Left forelimb (tissue), 1 donor: ENCODE results near the gene GCN1.

Source experiments
- DNase-seq: peaks from one replicate; pipeline ENCODE4 v3.0.0-alpha.2; 2018; ENCODE audit warnings: low spot score

The GCN1 gene

DNA sequence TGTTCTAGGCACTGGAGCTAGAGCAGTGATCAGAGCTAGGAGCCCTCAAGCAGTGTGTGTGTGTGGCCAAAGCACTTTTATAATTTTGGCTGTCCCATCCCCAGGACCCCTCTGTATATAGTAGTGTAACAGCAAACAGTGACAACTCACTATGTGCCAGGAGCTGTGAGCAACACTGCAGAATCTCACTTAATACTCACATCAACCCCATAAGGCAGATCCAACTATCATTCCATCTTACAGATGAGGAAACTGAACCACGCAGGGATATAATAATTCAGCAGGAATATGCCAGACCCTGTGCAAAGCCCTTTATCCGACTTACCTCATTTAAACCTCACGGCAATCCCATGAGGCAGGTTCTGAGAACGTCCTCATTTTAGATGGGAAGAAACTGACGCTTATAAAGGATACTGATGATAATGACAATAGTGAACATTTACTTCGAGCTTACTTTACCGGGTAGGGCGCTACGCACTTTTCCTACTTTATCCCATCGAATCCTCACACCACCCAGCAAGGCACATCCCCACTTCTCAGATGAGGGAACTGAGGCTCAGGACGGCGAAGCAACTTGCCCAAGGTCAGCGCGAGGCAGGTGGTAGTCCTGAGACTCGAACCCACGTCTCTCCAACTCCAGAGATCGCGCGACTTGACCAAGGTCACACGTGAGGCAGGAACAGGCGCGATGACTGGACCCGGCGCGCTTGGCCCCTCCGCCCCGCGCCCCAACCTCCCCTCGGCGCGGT lies 78.6 kb downstream of the GCN1 start:
- DNase-seq, result no peak

DNA sequence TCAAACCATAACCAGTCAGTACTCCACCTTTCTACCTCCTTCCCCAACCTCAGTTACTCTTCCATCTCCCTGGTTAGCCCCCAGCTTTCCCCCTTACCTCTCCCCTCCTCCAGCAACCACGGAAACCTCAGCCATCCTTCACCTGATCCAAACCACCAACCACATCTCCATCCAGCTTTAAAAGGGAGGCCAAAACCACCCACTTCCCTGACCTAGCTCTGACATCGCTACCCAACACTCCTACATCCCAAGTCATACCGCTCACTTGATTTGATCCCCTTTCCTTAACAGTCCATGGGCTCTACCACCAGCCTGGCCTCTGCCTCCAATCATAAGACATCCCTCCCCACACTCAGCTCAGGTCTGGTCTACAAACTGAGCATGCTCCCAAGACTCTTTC lies 79.4 kb downstream of the GCN1 start:
- DNase-seq, result no peak

DNA sequence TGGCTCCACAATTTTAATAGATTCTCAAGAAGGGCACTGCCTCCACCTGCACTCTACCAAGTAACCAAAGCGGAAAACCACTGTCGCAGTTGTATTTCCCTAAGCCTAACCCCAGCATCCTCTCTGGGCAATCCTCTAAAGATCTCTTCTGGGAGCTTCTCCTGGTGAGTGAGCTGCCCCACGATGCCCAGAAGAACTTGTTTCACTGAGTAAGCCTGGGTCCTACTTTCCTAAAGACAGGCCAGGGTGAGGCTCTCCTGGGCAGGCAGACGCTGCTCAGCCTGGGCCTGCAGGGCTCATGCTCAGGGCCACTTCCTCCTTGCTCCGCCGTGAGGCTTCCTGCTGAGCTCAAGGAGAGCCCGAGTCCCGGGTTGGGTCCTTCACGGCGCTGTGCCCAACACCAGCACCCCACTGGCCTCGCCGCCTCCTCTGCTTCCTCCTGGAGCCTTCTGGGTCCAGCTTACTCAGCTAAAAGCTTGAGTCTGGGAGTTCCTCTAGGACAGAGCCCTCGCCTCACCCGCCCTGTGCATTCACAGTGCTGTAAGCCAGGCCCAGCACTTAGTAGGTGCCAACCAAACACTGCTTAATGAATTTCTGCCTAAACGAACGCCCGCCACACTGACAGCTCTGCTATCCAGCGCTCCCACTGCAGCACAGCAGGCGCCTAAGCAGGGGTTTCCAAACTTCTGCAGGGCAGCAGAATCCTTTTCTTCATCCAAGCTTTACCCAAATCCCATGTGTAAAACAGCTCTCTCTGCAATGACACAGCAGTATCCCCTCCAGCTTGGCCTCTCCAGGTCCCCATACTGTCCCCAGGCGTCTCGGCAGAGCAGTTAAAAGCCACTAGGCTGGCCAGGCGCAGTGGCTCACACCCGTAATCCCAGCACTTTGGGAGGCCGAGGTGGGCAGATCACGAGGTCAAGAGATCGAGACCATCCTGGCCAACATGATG lies 83.7 kb downstream of the GCN1 start:
- no peak for DNase-seq

DNA sequence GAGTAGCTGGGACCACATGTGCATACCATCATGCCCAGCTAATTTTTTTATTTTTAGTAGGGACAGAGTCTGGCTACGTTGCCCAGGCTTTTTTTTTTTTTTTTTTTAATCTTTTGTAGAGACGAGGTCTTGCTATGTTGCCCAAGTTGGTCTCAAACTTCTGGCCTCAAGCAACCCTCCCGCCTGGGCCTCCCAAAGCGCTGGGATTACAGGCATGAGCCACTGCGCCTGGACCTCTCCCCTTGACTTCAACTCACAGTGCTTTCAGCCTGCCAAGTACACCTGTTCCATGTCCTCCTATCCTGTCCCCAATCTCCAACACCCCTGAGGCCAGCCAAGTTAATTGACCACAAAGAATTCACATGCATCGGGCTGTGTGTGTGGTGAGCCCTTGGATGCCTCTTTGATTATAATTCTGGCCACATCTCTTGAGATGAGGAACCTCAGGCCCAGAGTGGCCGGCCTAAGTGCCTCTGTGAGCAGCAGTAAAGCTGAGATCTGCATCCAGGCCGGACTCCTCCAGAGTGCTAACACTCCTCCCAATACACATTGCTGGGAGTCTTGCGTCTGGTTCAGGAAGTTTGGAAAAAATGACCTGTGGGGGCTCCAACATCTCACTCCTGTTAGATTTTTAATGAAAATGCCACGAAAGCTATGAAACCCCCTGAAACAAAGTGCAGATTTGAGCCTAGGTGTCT lies 84.8 kb downstream of the GCN1 start:
- DNase-seq, result no peak

DNA sequence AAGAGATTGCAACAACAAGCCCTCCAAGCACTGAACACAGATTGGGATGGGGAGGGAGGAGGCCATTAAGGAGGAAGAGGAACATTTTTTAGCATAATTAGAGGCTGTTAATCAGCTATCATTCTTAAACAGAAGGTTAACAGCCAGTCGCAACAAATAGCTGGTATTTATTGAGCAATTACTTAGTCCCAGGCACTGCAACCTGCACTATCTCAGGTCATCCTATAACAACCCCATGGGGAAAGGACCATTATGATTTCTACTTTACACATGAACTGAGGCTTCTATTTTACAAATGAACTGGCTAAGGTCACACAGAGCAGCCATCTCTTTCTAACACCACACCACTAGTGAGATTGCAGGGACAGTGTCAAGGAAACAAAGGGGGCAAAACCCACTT lies 88.4 kb downstream of the GCN1 start:
- no peak for DNase-seq

DNA sequence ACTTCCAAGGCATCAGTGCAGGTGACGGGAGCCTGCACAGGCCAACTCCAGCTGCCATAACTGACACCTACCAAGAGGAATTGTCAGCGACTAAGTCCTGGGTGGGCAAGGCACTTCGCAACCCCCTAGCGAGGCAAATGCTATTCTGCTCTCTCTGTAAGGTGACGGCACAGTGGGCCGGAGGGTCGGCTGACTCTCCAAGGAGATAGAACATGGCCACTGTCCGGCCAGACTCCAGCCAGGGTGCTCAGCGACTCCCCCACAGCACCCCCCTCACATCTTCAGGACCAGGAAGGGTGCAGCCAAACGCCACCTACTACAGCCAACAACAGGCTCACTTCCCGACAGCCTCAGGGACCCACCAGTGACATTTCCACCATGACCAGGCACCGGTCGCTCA lies 91.1 kb downstream of the GCN1 start:
- no peak for DNase-seq

GRCh38 chr12:120103044-120103338 lies 91.5 kb downstream of the GCN1 start:
- no peak for DNase-seq

- no peak for DNase-seq
These were observed 92.1 kb downstream of the GCN1 start for GRCh38 chr12:120102189-120103043.

GRCh38 chr12:120101617-120102016 lies 92.9 kb downstream of the GCN1 start:
- no peak for DNase-seq

DNA sequence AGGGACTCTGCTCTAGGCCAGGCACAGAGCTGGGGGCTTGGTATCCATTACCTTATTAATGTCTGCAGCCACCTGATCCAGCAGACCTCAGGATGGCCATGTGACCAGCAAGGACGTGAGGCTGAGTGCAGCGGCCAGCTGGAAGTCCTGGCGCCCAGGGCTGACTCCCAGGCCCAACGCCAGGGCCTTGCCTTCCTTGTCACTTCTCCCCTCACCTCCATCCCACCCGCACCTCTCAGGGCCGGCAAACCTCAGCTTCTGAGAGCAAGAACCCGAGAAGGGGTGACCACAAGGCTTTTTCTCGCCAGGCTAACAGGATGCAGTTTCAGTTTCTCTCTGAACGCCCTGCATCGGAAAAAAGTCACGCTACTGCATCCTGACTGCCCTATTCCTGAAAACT lies 93.3 kb downstream of the GCN1 start:
- DNase-seq, result no peak

GRCh38 chr12:120100630-120101029 lies 93.9 kb downstream of the GCN1 start:
- DNase-seq, result no peak

DNA sequence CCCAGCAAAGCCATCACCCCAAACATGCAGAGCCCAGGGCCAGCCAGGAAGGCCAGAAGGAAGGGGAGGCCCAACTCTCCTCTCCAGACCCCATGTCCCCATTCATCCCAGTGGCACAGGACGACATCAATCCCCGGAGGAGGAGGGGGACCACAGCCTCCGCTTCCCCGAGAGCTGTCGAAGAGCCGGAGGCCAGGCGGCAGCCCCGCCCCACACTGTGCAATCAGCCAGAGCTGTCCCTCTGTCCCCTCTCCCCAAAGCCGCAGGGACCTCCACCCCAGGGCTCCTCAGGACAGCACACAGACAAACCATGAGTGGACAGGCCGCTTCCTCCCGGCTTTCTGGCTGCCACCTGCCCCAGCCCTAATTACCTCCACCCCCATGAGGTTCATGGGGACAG lies 94.8 kb downstream of the GCN1 start:
- DNase-seq, result no peak

DNA sequence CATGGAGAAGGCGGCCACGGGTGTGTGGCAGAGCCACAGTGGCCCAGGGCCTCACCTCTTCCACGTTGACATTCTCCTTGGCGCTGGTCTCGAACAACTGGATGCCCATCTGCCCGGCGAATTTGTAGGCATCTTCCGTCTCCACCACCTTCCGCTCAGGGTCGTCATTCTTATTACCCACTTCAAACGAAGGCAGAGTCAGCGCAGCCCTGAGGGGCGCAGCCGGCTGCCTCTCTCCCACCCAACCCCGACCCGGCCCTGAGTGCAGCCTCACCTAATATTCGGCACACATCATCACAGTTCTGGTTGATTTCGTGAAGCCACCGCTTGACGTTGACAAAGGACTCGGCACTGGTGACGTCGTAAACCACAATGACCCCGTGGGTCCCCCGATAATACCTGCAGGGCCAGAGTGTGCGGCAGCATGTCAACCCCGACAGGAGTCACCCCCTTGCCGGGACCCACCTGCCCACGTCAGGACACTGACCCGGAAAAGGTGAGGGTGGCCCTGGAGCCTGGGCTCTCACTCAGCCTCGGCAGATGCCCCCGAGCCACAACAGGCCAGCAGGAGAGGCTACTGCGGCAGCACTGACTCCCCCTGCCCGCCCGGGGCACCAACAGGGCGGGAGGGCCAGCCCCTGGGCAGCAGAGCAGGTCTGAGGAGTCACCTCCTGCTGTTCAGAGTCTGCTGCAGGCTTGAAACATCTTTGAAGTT lies 95.6 kb downstream of the GCN1 start:
- DNase-seq, result no peak

DNA sequence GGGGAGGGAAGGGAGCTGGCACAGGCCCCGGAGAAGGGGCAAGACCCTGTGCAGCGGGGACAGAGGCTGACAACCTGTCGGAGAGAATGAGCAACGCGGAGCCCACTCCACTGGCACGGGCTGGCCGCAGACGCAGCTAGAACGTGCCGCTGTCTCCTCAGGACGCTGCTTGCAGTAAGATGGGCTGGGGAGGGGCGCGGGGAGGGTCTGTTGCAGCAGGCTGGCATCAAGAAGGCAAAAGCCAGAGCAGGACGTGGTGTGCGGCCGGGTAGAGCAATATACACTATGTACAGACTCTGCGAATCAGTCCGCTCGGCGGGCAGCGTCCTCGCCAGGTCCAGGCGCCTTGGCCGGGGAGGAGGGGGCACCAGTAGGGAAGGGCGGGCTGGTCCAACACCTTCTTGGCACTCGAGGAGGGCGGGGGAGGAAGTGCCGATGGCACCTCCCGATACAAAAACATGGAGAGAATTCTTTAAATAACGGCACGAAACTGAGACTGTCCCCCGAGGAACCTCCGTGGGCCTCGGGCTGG lies 97.8 kb downstream of the GCN1 start:
- DNase-seq, result no peak

DNA sequence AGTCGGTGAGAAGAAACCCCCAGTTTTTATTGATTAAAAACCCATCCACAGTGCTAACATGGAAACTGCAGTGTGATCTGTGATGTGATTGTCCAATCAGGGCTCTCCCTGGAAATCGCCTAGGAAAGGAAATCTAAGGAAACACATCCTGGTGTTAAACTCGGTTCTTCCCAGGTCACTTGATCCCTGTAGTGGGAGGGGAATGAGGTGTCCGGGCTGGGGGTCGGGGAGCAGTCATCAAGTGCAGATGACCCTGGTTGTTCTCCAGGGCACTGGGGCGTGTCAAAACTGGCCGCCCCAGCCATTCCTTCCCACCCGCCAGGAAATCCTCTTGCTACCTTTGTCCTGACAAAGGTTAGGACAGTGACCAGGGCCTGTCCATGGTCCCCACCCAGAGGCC lies 98.8 kb downstream of the GCN1 start:
- no peak for DNase-seq

DNA sequence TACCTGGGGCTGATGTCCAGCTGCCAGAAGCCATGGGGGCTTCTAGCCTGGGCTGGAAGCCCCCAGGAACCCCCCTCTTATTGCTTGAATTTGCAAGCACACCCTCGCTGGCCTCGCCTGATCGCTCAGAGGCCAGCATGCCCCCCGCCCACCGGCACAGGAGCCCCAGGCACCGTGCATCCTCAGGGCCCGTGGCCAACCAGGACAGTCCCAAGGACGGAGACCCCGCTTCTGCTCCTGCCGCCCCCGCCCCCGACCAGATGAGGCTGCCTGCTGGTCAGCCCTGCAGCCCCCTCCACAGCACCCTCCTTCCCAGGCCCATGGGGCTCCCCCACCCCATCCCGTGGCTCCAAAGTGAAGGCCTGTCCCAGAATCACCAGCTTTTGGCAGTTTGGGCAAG lies 99.2 kb downstream of the GCN1 start:
- DNase-seq, result no peak

DNA sequence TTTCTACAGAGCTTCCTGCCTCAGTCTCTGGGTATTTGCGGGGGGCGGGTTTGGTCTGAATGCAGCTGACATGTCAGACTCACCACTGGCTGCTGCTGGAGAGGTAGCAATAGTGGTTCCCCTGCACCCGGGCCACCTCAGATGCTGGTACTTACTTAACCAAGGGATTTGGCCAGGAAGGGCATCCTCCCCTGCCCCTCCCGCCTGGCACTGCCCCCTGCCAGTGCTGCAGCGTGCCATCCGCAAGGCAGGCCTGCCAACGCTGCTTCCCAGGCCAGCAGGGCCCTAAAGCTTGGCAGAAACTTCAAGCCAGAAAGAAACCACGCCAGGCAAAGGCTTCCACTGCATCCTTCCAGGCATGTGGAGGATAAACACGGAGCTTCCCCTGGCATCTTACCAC lies 100.0 kb downstream of the GCN1 start:
- DNase-seq, result no peak

GRCh38 chr12:120093592-120094355 lies 100.7 kb downstream of the GCN1 start:
- no peak for DNase-seq

GRCh38 chr12:120093336-120093591 lies 101.3 kb downstream of the GCN1 start:
- DNase-seq, result no peak

DNA sequence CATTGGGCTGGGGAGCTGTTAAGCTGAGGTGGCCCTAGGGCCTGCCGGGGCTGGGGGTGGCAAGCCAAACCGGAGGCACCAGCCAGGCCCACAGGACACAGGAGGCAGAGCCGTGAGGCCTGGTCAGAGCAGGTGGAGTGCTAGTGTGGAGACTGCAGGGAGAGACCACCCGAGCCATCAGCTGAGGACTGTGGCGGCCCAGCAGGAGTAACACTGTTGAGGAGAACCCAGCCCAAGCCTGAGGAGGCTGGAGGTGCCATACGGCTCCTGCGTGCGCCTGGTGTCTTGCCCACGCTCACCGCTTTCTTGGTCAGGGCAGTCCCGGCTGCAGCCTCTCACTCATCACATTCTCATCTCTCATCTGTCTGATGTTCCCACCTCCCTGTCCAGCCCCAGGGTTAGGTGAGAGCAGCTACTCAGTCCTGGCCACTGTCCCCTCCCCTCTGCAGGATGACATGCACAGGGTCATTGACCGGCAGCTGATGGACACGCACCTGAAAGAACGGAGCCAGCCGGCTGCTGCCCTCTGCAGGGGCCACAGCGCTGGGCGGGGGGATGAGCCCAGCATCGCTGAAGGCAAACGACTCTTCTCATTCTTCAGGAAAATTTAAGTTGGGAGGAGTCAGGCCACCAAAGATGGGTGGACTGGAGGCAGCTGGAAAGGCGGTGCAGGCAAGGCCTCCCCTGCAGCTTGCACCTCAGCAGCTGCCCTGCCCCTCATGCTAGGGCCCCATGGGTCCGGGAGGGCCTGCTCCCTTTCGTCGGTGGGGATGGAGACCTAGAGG lies 101.8 kb downstream of the GCN1 start:
- no peak for DNase-seq
